ENCODE measurements around the gene PRICKLE2.

GRCh38 chr3:64088408-64089205 lies 136.7 kb downstream of the PRICKLE2 start:
- TF ChIP-seq MYBL2 (CRISPR knock-in tag; IDR thresholded peaks at IDR 0.05) = no peak
- no peak for TF ChIP-seq CTCF (IDR thresholded peaks at IDR 0.05)
- no peak for TF ChIP-seq NR3C1 (CRISPR knock-in tag; conservative IDR thresholded peaks at IDR 0.05; ENCODE audit: low read depth)
- TF ChIP-seq, protein P1, sequence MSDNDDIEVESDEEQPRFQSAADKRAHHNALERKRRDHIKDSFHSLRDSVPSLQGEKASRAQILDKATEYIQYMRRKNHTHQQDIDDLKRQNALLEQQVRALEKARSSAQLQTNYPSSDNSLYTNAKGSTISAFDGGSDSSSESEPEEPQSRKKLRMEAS (CRISPR knock-in tag; IDR thresholded peaks at IDR 0.05) = no peak
- TF ChIP-seq, protein P2, sequence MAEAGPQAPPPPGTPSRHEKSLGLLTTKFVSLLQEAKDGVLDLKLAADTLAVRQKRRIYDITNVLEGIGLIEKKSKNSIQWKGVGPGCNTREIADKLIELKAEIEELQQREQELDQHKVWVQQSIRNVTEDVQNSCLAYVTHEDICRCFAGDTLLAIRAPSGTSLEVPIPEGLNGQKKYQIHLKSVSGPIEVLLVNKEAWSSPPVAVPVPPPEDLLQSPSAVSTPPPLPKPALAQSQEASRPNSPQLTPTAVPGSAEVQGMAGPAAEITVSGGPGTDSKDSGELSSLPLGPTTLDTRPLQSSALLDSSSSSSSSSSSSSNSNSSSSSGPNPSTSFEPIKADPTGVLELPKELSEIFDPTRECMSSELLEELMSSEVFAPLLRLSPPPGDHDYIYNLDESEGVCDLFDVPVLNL (CRISPR knock-in tag; IDR thresholded peaks at IDR 0.05; ENCODE audit: borderline replicate concordance, low read depth) = no peak
- no peak for TF ChIP-seq CREM (CRISPR knock-in tag; IDR thresholded peaks at IDR 0.05)
- no peak for TF ChIP-seq GRHL2 (CRISPR knock-in tag; IDR thresholded peaks at IDR 0.05; ENCODE audit: insufficient replicate concordance, severe bottlenecking)
- TF ChIP-seq ETV6 (CRISPR knock-in tag; IDR thresholded peaks at IDR 0.05) = no peak
- no peak for TF ChIP-seq TCF7 (CRISPR knock-in tag; IDR thresholded peaks at IDR 0.05; ENCODE audit: low read depth)
- TF ChIP-seq, protein P3, sequence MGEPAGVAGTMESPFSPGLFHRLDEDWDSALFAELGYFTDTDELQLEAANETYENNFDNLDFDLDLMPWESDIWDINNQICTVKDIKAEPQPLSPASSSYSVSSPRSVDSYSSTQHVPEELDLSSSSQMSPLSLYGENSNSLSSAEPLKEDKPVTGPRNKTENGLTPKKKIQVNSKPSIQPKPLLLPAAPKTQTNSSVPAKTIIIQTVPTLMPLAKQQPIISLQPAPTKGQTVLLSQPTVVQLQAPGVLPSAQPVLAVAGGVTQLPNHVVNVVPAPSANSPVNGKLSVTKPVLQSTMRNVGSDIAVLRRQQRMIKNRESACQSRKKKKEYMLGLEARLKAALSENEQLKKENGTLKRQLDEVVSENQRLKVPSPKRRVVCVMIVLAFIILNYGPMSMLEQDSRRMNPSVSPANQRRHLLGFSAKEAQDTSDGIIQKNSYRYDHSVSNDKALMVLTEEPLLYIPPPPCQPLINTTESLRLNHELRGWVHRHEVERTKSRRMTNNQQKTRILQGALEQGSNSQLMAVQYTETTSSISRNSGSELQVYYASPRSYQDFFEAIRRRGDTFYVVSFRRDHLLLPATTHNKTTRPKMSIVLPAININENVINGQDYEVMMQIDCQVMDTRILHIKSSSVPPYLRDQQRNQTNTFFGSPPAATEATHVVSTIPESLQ (CRISPR knock-in tag; IDR thresholded peaks at IDR 0.05) = no peak
- TF ChIP-seq CREB1 (CRISPR knock-in tag; IDR thresholded peaks at IDR 0.05) = no peak
- TF ChIP-seq NFYB (CRISPR knock-in tag; conservative IDR thresholded peaks at IDR 0.05; ENCODE audit: low read depth) = no peak
